Epidermal melanocyte (primary cell): ENCODE data around the gene MRPL34.

ENCODE experiments used
- DNase-seq: peaks from one replicate; pipeline ENCODE4 v3.0.0; 2011; ENCODE audit warnings: low spot score; ENCODE audit not compliant: insufficient read length

MRPL34 gene

DNA sequence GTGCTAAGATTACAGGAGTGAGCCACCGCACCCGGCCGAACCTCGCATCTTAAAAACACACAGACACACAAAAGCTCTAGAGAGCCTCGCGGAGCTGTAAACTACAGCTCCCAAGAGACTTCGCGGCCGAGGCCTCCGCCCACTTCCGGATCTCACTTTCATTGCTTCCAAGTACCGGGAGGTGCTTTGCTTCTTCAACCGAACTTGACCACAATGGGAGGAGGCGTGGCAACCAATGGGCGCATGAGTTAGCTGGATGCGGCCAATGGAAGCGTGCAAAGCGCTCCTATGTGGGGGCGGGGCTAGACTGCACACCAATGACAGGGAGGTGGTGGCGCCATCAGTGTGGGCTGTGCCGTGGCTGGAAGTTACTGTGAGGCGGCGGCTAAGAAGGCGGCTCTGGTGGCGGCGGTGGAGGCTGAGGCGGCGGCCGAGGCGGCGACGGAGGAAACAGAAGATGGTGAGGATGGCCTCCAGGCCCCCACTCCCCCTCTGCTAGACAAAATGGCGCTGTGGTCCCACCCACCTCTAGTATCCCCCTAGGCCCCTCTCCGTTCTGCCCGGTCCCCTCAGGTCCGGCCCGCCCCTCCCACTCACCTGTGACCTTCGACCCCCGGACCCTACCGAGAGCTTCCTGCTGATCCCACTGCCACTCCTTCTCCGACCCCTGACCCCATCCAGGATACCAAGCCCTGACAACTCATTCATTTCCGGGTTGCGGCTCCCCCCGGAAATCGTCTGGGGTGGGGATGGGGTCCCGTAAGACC is 3.7 kb downstream of the MRPL34 start, which contains the start of gene DDA1:
Gene DDA1 (plus strand): TSS at position 366 of the 767 bp plus-strand sequence. CDS start 92 bp downstream, at position 458.
- DNase-seq: peak; percentile 98

DNA sequence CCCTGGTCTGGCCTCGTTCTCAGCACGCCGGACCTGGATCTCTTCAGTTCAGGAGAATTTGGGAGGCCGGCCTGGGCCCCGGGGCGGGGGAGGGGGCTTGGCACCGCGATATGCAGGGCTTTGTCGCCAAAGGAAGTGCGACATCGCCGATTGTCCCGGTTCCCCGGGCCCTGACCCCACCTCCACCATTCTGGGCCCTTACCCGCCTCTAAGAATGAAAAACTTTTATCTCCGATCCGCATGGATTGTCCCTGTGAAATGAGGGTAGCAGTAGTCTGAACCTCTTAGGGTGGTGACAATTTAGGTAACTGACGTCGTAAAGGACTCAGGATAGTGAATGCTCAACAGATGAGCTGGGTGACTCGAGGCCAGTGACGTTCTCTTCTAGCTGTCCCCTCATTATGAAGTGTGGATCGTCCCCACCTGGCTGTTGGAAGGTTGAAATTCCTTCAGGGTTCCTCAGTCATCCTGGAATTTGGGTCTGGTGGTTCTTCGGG is 4.3 kb downstream of the MRPL34 start:
- DNase-seq: no peak

DNA sequence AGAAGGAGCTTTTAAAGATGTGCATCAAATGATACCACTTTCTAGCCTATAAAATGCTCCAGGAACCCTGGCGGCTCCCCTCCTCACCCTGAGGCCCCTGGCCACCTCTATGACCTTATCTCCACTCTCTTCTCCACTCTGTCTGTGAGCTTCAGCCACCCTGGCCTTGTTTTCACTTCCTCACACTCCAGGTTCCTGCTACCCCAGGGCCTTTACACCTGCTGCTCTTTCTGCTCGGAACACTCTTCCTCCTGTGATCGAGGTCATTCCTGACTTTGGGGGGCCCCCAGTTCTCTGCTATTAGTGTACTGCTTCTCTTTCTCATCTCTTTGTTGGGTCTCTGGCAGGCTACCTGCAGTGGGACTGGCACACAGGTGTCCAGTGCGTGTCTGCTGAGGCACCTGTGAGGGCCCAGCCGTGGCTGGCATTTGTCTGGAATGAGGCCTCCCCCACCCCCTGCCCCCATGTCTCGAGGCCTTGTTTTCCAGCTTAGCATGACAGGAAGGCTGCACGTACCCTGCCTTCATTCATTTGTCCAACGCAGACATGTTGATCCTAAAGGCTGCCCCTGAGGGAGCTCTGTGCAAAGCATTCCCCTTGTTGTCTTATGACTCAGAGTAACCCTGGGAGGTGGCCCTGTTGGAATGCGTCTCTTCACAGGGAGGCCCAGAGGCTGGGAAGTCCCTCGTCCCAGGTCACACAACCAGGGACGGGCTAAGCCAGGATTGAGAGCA is 6.0 kb downstream of the MRPL34 start:
- DNase-seq: no peak

DNA sequence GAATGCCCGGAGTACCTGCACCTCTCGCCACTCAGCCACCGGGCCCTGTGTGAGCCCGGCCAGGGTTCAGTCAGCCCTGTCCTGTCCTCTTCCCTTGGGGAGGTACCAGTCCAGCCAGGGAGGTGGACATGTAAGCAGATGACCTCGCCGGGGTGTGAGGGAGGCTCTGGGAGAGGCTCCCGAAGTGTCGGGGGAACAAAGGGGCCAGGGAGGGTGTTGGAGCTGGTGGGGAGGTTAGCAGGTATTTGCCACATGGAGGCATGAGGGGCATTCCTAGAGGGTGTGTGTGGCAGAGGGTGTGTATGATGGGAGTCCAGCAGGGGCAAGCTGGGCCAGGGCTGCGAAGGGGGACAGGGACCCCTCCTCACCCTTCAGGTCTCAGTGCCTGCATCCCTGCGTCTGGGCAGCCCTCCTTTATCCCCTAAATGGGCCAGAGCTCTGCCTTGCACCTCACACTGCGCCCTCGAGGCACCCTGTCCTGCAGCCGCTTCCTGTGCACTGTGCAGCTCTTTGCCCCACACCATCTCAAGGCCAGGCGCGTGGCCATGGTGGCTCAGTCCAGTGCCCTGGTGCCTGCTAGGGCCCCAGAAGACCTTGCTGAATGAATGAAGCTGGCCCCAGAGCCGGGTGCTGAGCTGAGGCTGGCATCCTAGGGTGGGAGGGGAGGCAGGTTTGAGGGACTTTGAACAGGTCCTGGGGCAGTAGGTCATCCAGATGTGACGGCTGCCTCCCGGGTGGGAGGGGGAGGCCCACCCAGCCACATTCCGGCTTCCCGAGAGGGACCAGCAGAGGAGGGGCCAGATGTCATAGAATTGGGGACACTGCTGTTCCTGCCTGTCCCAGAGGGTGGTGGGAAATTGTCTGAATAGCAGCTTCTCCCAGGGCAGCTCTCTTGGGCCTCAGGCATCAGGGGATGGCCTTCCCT is 6.8 kb downstream of the MRPL34 start:
- no peak for DNase-seq

DNA sequence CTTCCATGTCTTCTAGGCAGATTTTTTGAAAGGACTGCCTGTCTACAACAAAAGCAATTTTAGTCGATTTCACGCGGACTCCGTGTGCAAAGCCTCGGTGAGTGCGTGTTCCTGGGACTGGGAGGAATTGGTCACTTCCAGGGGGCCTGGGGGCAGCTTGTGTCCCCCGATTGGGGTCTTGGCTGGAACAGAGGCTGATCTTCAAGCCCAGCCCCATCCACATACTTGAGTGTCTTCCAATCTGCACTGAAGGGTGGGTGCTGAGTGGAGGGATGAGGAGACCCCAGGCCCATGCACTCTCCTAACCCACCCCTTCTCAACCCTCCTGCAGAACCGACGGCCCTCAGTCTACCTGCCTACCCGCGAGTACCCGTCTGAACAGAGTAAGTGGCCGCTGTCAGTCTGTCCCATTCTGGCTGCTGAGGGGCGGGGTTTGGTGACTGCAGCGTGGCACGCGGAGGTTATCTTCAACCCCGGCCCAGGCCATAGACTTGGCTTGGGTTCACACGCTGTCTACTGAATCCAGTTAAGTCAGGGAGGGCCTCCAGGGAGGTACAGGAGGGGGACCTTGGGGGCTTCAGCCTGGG is 8.4 kb downstream of the MRPL34 start:
- no peak for DNase-seq

DNA sequence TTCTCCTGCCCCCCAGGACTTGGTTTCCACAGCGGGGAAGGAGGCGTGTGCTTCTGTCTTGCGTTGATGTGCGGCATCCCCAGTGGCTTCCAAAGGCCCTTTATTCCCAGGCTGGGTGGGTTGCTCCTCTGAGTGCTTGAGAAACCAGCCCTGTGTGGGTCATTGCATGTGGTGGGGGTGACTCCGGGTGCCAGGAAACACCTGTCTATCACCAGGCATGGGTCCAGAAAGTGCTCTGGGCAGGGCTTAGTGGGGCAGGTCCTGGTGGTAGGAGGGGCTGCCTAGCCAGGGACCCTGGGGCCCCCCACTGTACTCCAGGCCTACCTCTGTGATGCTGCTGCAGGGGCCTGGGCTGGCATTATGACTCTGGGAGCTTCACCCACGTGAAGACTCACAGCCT is 13.3 kb downstream of the MRPL34 start:
- DNase-seq: no peak

DNA sequence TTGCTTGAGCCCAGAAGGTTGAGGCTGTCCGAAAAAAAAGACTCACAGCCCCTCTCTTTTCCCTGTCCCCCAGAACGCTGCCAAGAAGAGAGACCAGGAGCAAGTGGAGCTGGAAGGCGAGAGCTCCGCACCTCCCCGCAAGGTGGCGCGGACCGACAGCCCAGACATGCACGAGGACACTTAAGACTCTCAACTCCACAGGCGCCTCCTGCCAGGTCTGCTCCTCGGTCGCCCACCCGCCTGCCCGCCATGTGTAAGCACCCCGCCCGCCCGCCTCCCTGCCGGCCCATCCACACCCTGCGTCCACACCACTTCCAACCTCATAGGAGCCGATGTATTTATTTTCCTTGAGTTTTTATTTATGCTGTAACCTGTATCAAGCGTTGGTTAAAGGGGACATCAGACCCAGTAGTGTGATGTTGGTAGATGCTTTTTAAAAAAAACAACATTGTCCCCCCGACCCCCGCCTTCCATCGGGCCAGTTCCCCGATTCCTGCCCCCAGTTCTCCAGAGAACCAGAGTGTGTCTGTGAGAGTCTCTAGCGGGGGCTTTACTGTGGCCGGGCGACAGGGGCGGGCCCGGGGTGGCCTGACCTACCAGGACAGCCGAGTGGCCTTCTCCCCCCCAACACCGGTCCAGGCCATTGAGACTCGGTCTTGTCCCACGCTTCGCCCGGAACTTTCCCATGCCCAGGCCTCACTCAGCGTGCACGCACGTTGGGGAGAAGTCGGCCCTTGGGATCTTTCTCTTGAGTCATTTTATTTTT is 14.0 kb downstream of the MRPL34 start:
- DNase-seq: no peak

DNA sequence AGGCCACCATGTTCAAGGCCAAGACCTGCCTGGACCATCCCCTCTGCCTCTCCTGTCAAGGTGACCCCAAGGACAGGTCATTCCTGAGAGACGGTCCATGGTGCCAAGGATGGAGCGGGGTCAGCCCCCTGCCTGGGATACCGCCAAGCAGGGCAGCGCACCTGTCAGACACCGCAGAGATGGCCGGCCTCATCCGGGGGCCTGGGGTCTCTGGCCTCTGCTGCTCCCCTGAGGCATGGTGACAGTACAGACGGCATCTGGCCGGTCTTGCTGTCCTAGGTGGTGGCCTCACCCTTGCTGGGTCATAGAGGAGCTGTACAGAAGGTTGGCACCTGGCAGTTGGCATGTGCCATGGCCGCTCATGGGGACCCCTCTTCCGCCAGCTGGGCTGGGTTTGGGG is 14.8 kb downstream of the MRPL34 start:
- no peak for DNase-seq

DNA sequence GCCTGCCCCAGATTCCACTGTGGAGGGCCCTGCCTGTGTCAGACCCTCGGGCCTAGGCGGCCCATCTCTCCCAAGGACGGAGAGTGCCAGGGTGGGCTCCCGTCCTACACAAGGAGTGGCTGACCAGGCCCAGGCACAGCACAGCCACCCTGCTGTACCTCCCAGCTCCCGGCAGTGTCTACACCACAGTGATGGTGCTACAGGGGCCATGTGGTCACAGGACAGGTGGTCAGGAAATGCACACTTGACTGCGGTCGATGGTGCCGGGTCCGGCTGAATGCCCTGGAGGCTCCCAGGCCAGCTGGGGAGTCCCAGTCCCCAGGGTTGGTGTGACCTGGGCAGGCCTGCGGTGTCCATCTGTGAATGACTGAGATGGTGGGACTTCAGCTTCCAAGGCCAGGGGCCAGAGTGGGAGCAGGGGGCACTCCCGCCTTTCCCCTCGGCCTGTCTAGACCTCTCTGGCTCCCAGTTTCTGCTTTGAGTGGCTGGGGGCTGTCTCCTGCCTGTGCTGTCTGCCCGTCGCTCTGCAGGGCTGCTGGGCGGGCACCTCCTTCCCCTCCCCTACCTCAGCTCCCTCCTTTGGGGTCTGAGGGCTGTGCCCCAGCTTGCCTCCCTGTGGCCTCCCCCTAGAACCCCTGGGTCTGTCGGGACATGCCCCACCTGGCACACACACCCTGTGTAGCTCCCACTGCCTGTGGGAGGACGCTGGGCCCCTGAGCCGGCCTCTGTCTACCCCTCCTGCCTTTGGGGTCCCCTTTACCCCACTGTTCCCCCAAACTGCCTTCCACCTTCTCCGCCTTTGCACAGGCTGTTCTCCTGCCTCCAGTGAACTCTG is 16.2 kb downstream of the MRPL34 start:
- DNase-seq: no peak

DNA sequence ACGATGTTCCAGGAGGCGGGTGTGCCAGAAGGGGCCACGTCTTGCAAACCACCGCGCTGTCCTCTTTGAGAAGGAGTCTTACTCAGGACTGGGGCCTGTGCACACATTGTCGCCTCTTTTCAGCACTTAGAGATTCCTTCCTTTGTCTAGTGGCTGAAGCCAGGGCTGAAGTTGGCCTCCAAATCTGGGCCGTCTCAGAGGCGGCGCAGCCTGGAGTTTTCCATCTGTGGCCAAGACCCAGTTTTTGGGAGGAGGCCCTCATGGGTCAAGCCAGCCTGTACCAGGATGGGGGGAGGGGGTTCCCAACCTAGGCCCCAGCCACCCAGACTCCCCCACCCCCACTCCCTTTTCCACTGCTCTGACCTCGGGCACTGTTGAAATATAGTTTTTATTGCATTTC is 17.2 kb downstream of the MRPL34 start:
- DNase-seq: no peak

DNA sequence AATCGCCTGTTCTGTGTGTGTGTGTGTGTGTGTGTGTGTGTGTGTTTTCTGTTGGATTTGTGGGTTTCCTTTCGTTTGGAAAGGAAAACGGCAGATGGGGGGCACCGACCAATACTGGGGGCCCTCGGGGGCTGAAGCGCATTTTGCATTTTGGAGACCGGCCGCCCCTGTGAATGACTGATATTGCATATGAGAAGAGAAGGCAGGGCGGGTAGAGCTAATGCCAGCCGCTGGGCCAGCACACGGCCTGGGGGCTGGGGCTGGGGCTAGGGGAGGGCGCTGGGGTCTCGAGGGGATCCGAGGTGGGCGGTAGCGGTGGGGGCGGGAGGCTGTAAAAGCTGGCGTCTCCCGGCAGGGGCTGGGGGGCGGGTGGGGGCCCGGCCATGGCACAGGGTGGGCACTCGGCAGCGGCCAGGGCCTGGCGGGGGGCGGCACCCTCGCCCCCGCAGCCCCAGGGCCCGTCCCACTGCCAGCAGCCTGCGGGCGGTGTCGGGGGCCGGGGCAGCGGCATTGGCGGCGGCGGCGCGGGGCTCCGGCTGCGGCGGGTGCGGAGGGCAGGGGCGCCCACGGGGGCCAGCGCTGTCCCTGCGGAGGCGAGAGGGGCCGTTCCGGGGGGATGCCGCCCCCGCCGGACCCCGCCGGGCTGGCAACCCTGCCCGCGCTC is 17.8 kb downstream of the MRPL34 start:
- no peak for DNase-seq

DNA sequence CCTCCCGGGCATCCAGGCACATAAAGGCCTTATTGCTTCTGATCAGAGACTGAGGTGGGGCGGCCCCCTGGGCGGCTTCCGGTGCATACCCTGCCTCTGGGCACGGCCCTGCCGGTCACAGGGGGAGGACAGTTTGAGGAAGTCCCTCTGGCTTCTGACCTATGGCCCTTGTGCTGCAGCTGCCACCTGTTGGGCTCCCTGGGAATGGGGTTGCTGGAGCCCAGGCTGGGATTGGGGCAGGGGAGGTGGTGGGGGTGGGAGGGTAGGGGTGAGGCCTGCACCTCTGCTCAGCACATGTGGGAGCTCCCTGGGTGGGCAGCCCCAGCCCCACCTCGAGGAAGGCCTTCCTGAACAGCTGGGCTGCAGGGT is 18.3 kb downstream of the MRPL34 start:
- peak; percentile 53 for DNase-seq

DNA sequence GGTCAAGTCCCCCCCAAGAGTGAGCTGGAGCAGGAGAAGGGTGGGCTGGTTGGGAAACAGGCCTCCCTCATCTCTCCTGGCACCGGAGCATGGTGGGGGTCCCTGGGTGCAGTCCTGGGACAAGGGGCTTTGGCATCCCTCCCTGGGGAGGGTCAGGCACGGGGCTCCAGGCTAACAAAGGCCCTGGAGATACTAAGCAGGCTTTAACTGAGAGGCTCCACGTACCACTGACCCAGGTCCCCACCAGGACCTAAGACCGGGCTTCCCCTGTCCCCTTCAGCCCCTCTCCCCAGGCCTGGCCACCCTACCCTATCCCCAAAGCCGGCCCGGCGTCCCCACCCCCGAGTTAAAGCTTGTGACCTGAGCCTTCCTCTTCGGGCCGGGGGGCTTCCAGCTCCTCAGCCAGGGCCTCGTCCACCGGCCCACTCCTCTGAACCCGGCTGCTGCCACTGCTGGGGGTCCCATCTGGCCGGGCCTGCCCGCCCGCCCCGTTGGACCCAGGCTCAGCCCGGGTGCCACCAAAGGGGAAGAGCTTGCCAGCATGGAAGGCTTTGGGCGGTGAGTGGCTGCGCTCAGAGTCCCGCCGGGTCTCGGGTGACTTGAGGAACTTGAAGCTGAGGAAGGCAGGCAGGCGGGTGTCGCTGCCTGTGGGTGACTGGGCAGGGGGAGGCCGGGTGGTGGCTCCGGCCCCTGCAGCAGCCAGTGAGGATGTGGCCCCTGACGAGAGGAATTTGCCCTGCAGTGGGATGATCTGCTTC is 18.9 kb downstream of the MRPL34 start:
- DNase-seq: peak; percentile 17

DNA sequence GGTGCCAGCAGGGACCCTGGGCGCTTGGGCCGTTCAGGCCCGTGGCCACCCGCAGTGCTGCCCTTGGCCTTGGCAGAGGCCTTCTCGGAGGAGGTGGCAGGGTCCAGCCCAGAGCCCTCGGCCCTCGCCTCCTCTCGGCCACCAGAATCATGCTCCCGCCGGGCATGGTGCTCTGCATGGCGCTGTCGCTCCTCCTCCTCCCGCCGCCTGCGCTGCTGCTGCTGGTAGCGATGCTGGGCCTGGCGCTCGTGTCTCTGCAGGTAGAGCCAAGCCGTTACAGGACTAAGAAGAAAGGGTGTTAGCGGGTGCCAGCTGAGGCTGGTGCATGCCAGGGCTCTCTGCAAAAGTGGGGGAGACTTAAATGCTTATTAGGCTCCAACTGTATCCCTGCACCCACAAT is 19.5 kb downstream of the MRPL34 start:
- no peak for DNase-seq

DNA sequence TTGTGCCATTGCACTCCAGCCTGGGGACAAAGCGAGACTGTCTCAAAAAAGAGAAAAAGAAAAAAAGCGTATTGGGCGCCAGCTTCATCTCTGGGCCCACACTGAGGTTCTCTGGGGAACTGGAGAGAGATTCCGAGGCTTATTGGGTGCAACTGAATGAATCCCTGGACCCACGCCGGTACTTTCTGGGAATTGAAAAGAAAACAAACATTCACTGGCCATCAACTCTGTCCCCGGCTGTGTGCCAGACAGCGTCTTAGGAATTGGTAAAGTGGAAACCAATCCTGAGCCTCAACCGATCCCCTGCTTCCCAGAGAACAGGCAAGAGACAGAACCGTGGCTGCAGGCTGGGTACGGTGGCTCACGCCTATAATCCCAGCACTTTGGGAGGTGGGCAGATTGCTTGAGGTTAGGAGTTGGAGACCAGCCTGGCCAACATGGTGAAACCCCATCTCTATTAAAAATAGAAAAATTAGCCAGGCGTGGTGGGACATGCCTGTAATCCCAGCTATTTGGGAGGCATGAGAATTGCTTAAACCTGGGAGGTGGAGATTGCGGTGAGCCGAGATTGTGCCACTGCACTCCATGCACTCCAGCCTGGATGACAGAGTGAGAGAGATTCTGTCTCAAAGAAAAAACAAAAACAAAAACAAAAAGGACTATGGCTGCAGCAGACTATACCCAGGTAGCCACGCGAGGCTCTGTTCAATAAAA is 20.4 kb downstream of the MRPL34 start:
- peak; percentile 18 for DNase-seq

DNA sequence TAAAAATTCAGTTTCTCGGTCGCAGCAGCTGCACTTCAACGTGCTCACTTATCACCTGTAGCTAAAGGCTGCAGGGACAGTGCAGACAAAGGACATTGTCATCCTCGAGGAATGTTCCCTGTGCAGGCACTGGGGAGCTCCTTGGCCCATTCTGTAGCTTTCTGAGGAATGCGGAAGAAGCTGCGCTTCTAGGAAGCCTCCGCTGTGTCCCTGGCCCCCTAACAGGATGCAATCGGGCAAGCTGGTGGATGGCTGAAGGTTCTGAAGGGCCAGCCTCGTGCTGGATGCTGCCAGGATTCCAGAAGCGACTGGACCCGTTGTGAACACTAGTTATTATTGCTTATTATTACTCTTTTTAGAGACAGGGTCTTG is 20.9 kb downstream of the MRPL34 start:
- peak; percentile 20 for DNase-seq

DNA sequence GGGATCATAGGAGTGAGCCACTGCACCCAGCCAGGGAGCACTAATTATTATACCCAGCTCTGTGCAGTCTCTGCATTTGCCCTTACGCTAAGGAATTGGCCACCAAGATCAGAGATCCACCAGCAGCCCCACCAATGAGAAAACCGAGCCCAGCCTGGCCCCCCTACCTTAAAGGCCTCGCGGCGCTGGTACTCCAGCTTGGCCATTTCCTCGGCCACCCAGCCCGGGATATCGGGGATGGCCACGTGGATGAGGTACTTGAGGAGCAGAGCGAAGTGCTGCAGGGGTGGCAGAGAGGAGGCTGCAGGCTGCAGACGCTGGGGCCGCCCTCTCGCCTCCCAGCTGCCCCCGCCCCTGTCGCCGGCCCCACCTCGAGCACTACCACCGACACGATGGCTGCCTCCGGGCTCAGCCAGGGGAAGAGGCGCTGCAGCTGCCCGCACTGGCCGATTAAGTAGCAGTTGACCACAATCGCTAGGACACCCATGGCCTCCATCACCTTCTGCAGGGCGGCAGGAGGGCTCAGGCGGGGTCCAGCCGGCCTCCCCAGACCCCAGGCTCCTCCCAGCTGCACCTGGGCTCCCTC is 21.5 kb downstream of the MRPL34 start:
- peak; percentile 11 for DNase-seq
